Endometrial microvascular endothelial cells (primary cell): ENCODE results near the gene CYBRD1. TPM values are rescaled to one million over a fixed set of nuclear protein-coding genes. Genes with fewer than 3 reads are reported as not detected.

ENCODE experiments used
- in situ Hi-C: cut with HindIII; loops from 2 replicates; pipeline ENCODE4 v1.10.0; 2017; ENCODE audit warnings: low sequenced_read_pairs, low pct_unique_long_range_greater_than_20kb; ENCODE audit errors: inconsistent ontology term
- total RNA-seq: library from RNA; depleted of rRNA; stranded (reverse); fragments of >200 nt; gene quantifications from one replicate; pipeline ENCODE4 v1.2.3, GENCODE V29; 2015; ENCODE audit errors: inconsistent ontology term

CYBRD1 gene
- total RNA-seq, 1 donor from 2014 or later, result 12.7 TPM

DNA sequence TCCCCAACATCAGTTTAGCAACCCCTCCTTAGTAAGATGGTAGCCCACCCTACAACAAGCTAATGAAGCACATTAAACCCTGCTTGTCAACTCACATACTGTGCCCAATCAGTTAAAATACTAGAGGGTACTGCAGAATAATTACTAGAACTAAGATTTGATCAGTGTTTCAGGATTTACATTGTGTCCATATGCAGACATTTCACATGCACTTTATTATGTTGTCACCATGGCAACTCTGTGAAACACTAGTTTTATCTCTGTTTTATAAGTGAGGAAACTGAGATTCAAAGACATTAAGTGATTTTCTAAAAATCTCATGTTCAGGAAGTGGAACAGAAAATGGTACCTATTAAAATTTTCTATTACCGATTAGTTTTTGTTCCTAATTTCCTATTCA, 61.7 kb downstream of the CYBRD1 start:
- in situ Hi-C loops, result no loop called here

DNA sequence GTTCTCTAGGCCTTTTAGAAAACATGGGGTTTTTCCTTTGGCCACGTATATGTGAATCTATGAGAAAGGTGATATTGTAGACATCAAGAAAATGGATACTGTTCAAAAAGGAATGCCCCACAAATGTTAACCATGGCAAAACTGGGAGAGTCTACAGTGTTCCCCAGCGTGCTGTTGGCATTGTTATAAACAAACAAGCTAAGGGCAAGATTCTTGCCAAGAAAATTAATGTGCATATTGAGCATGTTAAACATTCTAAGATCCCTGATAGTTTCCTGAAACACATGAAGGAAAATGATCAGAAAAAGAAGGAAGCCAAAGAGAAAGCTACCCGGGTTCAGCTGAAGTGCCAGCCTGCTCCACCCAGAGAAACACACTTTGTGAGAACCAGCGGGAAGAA, 64.9 kb downstream of the CYBRD1 start:
- in situ Hi-C loops, result no loop called here

- in situ Hi-C loops, result no loop called here
Measured at GRCh38 chr2:171587567-171587966, 65.3 kb downstream of the CYBRD1 start.

DNA sequence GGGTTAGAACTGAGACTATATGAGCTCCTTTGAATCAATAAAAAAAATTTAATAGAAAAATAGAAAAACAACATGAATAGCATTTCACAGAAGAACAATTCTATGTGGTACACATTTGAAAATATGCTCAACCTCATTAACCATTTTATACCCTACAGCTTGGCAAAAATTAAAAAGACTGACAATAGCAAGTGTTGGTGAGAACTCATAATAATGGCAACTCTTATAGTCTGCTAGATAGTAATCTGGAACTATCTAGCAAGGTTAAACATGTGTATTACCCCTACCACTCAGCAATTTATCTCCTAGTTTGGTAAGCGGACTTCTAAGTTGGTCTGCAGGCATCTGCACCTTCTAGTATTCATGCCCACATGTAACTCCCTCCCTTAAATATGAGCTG, 67.8 kb downstream of the CYBRD1 start:
- in situ Hi-C loops, result no loop called here

DNA sequence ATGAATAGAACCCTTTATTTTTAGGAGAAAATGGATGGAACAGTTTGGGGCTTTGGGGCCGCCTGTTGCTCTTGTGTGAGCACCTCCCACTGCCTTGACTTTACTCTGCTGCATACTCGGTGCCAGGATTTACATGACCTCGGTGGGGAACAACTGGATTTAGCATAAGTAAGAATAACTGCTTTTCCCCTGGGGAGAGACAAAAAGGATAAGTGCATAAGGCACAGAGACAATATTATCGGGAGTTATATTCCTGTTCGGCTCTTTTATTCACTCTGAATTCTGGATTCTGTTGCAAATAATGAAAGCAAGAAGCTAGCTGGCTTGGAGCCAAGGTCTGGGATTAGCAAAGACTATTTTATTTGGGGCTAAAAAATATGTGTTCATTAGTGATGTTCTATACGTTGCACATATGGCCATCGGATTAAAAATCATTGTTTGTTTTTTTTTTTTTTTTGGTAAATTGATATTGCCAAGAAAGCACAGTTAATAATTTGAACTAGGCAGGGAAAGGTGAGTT, 69.8 kb downstream of the CYBRD1 start:
- in situ Hi-C loops, result no loop called here

DNA sequence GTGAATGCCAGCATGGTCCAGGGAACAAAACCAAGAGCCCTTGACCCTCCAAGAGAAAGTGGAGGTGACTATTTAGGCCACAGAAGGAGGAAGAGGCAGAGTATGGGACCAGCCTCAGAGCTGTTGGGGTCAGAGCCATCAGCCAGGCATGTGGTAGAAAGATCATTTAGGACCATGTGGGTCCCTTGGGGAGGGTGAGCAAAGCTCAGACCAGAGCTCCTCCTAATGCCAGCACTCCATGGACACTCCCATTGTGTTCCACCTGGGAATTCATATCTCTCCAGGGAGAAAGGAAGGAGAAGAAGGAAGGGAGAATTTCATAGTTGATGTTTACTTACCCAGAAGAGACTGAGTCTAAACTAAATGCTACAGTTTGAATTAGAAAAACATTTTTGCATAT, 73.2 kb downstream of the CYBRD1 start:
- in situ Hi-C loops, result no loop called here

- in situ Hi-C loops, result no loop called here
Measured at GRCh38 chr2:171595896-171596295, 73.6 kb downstream of the CYBRD1 start.

- in situ Hi-C loops, result no loop called here
Measured at GRCh38 chr2:171598713-171599319, 76.5 kb downstream of the CYBRD1 start.

DNA sequence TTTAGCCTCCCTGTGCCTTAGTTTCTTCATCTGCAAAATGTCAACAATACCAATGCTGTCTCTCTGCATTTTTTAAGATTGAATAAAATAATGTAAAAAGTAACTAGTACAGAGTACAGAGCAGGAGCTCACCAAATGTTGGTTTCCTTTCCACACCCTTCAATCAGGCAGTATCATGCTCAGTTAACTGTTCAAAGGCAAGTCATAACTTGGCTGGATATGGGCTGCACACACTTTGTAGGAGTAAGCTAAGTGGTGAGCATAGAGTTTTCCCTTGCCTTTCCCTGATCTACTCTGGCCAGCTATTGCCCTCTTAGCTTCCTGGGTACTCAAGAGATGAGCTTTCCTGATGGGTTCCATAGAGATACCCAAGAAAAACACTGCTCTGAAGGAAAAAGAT, 77.9 kb downstream of the CYBRD1 start:
- in situ Hi-C loops, result no loop called here

DNA sequence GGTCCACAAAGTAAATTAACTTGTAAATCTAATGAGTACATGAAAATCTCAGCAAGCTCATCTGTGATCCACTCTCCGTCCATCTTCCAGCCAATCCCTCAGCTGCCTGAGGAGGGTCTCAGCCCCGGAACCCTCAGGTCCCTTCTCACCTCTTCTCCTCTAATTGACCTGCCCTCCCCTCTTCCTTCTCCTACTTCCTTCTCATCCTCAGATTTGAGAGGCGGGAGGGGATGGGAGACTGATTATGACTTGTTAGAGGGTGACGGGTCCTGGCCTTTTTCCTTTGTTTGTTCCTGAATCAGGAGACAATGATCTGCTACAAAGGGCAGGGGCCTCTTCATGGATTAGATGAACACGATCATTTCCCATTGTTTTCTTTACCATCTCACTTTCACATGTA, 80.1 kb downstream of the CYBRD1 start:
- in situ Hi-C loops, result no loop called here

Other genes starting within 250 kb of the CYBRD1 start
- 72.4 TPM for gene METTL8, start 88.5 kb upstream of the CYBRD1 start, total RNA-seq
- 18.7 TPM for gene DCAF17, start 88.2 kb upstream of the CYBRD1 start, total RNA-seq
- gene DYNC1I2, start 165.0 kb downstream of the CYBRD1 start, total RNA-seq, result 152 TPM